ENCODE results near the gene CLIC3. TPM values are rescaled to one million over a fixed set of nuclear protein-coding genes. Genes with fewer than 3 reads are reported as not detected.

The CLIC3 gene
- total RNA-seq, 1 experiment from 2014 or later = 4.3 TPM

DNA sequence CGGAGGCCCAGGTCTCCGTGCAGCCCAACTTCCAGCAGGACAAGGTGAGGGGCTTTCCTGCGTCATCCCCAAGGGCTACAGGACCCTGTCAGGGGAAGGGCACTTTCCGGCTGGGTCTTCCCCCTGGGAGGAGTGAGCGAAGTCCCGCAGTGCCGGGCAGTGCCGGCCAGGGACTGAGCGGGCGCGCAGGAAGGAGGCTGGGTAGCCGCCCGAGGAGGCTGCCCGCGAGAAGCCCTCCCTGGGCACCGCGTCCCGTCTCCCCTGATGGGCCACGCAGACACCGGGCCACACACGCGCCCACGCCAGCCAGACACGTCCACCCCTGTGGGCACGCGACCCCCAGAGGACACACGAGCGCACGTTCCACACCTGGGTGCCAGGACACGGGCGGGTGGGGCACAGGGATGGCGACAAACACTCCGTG, 18.7 kb downstream of the CLIC3 start:
- POLR2A ChIA-PET (ENCODE audit: unreplicated experiment) = no interaction called here
- CTCF ChIA-PET = interaction anchor here (0.6 kb wide), 3 partner anchors 173 to 482 kb away, joined by 5 to 6 read pairs (median 5); no protein-coding TSS in a partner anchor
- Histone ChIP-seq H3F3A (ENCODE audit: low read length, unreplicated experiment) (no peaks in the 10 kb centered on the region), H3K27ac (ENCODE audit: low read length) (no peak overlapping the region), H3K79me2 (ENCODE audit: low read length) (no peaks in the 10 kb centered on the region), H3K27me3 (ENCODE audit: low read length) (no peaks in the 10 kb centered on the region), H3K4me2 (ENCODE audit: low read length) (no peak overlapping the region), H3K4me3 (ENCODE audit: low read length) (no peak overlapping the region), H3K9me2 (replicated peaks; ENCODE audit: low read length) (no peaks in the 10 kb centered on the region), H3K4me1 (ENCODE audit: insufficient read depth, low read length) (no peaks in the 10 kb centered on the region), H4K20me1 (ENCODE audit: low read length) (no peaks in the 10 kb centered on the region), H2AFZ (ENCODE audit: low read length) (no peak overlapping the region), H3K36me3 (ENCODE audit: low read depth, low read length) (no peaks in the 10 kb centered on the region), H3K9ac (ENCODE audit: low read length) (no peak overlapping the region), H3K9me3 (ENCODE audit: low read length) (no peaks in the 10 kb centered on the region)
- intact Hi-C loops (cut with micrococcal nuclease) = no loop called here
- DNase-seq (no peak), ATAC-seq (no peak)
- no peak for TF ChIP-seq EZH2phosphoT487 (IDR thresholded peaks at IDR 0.05; ENCODE audit: borderline replicate concordance, low read length)
- no peak for TF ChIP-seq EZH2 (IDR thresholded peaks at IDR 0.05; ENCODE audit: low read length, unreplicated experiment)
- TF ChIP-seq, protein P1, sequence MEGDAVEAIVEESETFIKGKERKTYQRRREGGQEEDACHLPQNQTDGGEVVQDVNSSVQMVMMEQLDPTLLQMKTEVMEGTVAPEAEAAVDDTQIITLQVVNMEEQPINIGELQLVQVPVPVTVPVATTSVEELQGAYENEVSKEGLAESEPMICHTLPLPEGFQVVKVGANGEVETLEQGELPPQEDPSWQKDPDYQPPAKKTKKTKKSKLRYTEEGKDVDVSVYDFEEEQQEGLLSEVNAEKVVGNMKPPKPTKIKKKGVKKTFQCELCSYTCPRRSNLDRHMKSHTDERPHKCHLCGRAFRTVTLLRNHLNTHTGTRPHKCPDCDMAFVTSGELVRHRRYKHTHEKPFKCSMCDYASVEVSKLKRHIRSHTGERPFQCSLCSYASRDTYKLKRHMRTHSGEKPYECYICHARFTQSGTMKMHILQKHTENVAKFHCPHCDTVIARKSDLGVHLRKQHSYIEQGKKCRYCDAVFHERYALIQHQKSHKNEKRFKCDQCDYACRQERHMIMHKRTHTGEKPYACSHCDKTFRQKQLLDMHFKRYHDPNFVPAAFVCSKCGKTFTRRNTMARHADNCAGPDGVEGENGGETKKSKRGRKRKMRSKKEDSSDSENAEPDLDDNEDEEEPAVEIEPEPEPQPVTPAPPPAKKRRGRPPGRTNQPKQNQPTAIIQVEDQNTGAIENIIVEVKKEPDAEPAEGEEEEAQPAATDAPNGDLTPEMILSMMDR (conservative IDR thresholded peaks at IDR 0.05; ENCODE audit: low read depth, low read length) = no peak
- BruUV-seq (replicated peaks) = no TSS peak

DNA sequence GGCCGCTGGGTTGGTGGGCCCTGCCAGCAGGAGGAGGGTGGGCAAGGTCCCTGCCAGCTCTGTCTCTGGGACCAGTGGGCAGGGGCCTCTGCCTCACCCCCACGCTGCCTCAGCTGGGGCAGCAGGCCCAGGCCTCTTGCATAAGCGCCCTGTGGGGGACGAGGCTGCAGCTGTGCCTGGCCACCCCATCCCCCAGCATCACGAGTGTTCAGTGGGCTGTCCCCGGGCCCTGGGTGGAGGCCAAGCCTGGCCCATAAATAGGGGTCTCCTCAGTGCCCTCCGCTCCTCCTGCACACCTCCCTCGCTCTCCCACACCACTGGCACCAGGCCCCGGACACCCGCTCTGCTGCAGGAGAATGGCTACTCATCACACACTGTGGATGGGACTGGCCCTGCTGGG, 19.1 kb downstream of the CLIC3 start, which contains the start of gene PTGDS:
Gene PTGDS (plus strand): TSS at position 282 of the 400 bp plus-strand sequence. CDS start 75 bp downstream, at position 357.
- Histone ChIP-seq H3K9me3 (ENCODE audit: low read length) (no peaks in the 10 kb centered on the region), H3K27ac (ENCODE audit: low read length) (no peak within 1 kb of the TSS), H4K20me1 (ENCODE audit: low read length) (no peaks in the 10 kb centered on the region), H3K9me2 (replicated peaks; ENCODE audit: low read length) (no peaks in the 10 kb centered on the region), H3K4me3 (ENCODE audit: low read length) (no peak within 1 kb of the TSS), H3K4me1 (ENCODE audit: insufficient read depth, low read length) (no peaks in the 10 kb centered on the region), H3K36me3 (ENCODE audit: low read depth, low read length) (no peaks in the 10 kb centered on the region), H2AFZ (ENCODE audit: low read length) (no peak within 1 kb of the TSS), H3K27me3 (ENCODE audit: low read length) (no peaks in the 10 kb centered on the region), H3K4me2 (ENCODE audit: low read length) (no peak within 1 kb of the TSS), H3K79me2 (ENCODE audit: low read length) (no peaks in the 10 kb centered on the region), H3F3A (ENCODE audit: low read length, unreplicated experiment) (no peaks in the 10 kb centered on the region), H3K9ac (ENCODE audit: low read length) (no peak within 1 kb of the TSS)
- intact Hi-C loops (cut with micrococcal nuclease) = no loop called here
- ATAC-seq (no peak), DNase-seq (no peak)
- TF ChIP-seq EZH2 (IDR thresholded peaks at IDR 0.05; ENCODE audit: low read length, unreplicated experiment) = no peak
- TF ChIP-seq EZH2phosphoT487 (IDR thresholded peaks at IDR 0.05; ENCODE audit: borderline replicate concordance, low read length) = no peak
- TF ChIP-seq, protein P1 (conservative IDR thresholded peaks at IDR 0.05; ENCODE audit: low read depth, low read length) = no peak
- CTCF ChIA-PET = no interaction called here
- no TSS peak for BruUV-seq (replicated peaks)
- POLR2A ChIA-PET (ENCODE audit: unreplicated experiment) = no interaction called here

DNA sequence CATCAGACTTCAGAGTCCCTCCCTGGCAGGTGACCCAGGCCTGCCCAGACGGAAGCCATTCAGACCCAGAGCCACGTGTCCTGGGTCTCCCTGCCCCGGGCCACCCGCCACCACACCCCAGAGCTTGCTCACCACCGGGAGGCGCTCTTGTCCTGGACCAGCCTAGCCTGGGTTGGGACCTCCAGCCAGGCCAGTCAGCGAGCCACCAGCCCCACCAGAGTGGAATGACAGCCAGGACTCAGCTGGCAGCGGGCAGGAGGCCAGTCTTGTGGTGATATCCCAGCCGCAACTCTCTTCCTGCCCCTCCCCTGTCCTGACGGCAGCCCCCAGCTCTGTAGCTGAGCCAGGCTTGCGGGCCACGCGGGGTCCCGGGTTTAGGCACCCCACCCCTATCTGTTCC, 20.7 kb downstream of the CLIC3 start:
- TF ChIP-seq EZH2phosphoT487 (IDR thresholded peaks at IDR 0.05; ENCODE audit: borderline replicate concordance, low read length) (no peak), EZH2 (IDR thresholded peaks at IDR 0.05; ENCODE audit: low read length, unreplicated experiment) (no peak)
- TF ChIP-seq, protein P1 (conservative IDR thresholded peaks at IDR 0.05; ENCODE audit: low read depth, low read length) = no peak
- Histone ChIP-seq H3K9me3 (ENCODE audit: low read length) (no peaks in the 10 kb centered on the region), H3K4me2 (ENCODE audit: low read length) (no peak overlapping the region), H3K27me3 (ENCODE audit: low read length) (no peaks in the 10 kb centered on the region), H3K36me3 (ENCODE audit: low read depth, low read length) (no peaks in the 10 kb centered on the region), H2AFZ (ENCODE audit: low read length) (no peak overlapping the region), H3K4me3 (ENCODE audit: low read length) (no peak overlapping the region), H3K79me2 (ENCODE audit: low read length) (no peaks in the 10 kb centered on the region), H3F3A (ENCODE audit: low read length, unreplicated experiment) (no peaks in the 10 kb centered on the region), H3K4me1 (ENCODE audit: insufficient read depth, low read length) (no peaks in the 10 kb centered on the region), H4K20me1 (ENCODE audit: low read length) (no peaks in the 10 kb centered on the region), H3K9ac (ENCODE audit: low read length) (no peak overlapping the region), H3K27ac (ENCODE audit: low read length) (no peak overlapping the region), H3K9me2 (replicated peaks; ENCODE audit: low read length) (no peaks in the 10 kb centered on the region)
- ATAC-seq (no peak), DNase-seq (no peak)
- intact Hi-C loops (cut with micrococcal nuclease) = no loop called here
- CTCF ChIA-PET = no interaction called here
- no TSS peak for BruUV-seq (replicated peaks)
- POLR2A ChIA-PET (ENCODE audit: unreplicated experiment) = no interaction called here

Measured in PC-3 (cell line).